Measurements from ENCODE around the gene DMAC1.

The DMAC1 gene

GRCh38 chr9:7828334-7828733 lies 28.8 kb upstream of the DMAC1 start:
- TF ChIP-seq CTCF (IDR thresholded peaks at IDR 0.05; ENCODE audit: extremely low read depth, insufficient read depth, missing control alignments) = no peak
- DNase-seq (ENCODE audit: low spot score) = no peak
- in situ Hi-C loops (cut with MboI; ENCODE audit: low pct_unique_long_range_greater_than_20kb, low sequenced_read_pairs, unreplicated experiment) = no loop called here

GRCh38 chr9:7827792-7828191 lies 28.2 kb upstream of the DMAC1 start:
- TF ChIP-seq CTCF (IDR thresholded peaks at IDR 0.05; ENCODE audit: extremely low read depth, insufficient read depth, missing control alignments) = no peak
- in situ Hi-C loops (cut with MboI; ENCODE audit: low pct_unique_long_range_greater_than_20kb, low sequenced_read_pairs, unreplicated experiment) = no loop called here
- no peak for DNase-seq (ENCODE audit: low spot score)

GRCh38 chr9:7827056-7827455 lies 27.5 kb upstream of the DMAC1 start:
- TF ChIP-seq CTCF (IDR thresholded peaks at IDR 0.05; ENCODE audit: extremely low read depth, insufficient read depth, missing control alignments) = no peak
- in situ Hi-C loops (cut with MboI; ENCODE audit: low pct_unique_long_range_greater_than_20kb, low sequenced_read_pairs, unreplicated experiment) = no loop called here

GRCh38 chr9:7823651-7824050 lies 24.1 kb upstream of the DMAC1 start:
- in situ Hi-C loops (cut with MboI; ENCODE audit: low pct_unique_long_range_greater_than_20kb, low sequenced_read_pairs, unreplicated experiment) = no loop called here
- no peak for DNase-seq (ENCODE audit: low spot score)
- TF ChIP-seq CTCF (IDR thresholded peaks at IDR 0.05; ENCODE audit: extremely low read depth, insufficient read depth, missing control alignments) = no peak

More at GRCh38 chr9:7827056-7827455, 27.5 kb upstream of the DMAC1 start:
- DNase-seq (ENCODE audit: low spot score) = no peak

- no peak for DNase-seq (ENCODE audit: low spot score)
- in situ Hi-C loops (cut with MboI; ENCODE audit: low pct_unique_long_range_greater_than_20kb, low sequenced_read_pairs, unreplicated experiment) = no loop called here
- no peak for TF ChIP-seq CTCF (IDR thresholded peaks at IDR 0.05; ENCODE audit: extremely low read depth, insufficient read depth, missing control alignments)
Observed at GRCh38 chr9:7819984-7820383, 20.4 kb upstream of the DMAC1 start.

- no peak for TF ChIP-seq CTCF (IDR thresholded peaks at IDR 0.05; ENCODE audit: extremely low read depth, insufficient read depth, missing control alignments)
- DNase-seq (ENCODE audit: low spot score) = no peak
- in situ Hi-C loops (cut with MboI; ENCODE audit: low pct_unique_long_range_greater_than_20kb, low sequenced_read_pairs, unreplicated experiment) = no loop called here
Observed at GRCh38 chr9:7816021-7816420, 16.4 kb upstream of the DMAC1 start.

- no peak for DNase-seq (ENCODE audit: low spot score)
- TF ChIP-seq CTCF (IDR thresholded peaks at IDR 0.05; ENCODE audit: extremely low read depth, insufficient read depth, missing control alignments) = no peak
- in situ Hi-C loops (cut with MboI; ENCODE audit: low pct_unique_long_range_greater_than_20kb, low sequenced_read_pairs, unreplicated experiment) = no loop called here
Observed at GRCh38 chr9:7813030-7813429, 13.5 kb upstream of the DMAC1 start.

All from GM13977 (cell line).